HEK293 (cell line): ENCODE results near the gene IRX4.

Experiments
- CTCF ChIA-PET: fragments of 350-600 bp; formaldehyde crosslinking; extraction: SDS; loops from one replicate; lab custom pipeline; 2021; ENCODE audit warnings: antibody characterized with exemption; lab: Yijun Ruan, JAX
- POLR2A ChIA-PET: fragments of 300-600 bp; formaldehyde crosslinking; extraction: SDS; loops from one replicate; lab custom pipeline; 2020; ENCODE audit warnings: antibody characterized with exemption, inconsistent platforms; lab: Yijun Ruan, JAX
- H3K27ac ChIP-seq: fragments of 200-500 bp; sonication (Bioruptor generic); 2 replicates; pipeline ENCODE4 v1.5.1; 2014; ENCODE audit warnings: low read depth, low read length, control low read depth, inconsistent platforms; ENCODE audit errors: extremely low read depth
- H3K36me3 ChIP-seq, 2 experiments: fragments of 200-500 bp in 1 of 2; sonication (Bioruptor generic) in 1 of 2; 1 replicate in 1 of 2; 2 replicates in 1 of 2; pipeline ENCODE4 v1.5.1; 2014 to 2017; ENCODE audit warnings: inconsistent platforms in 2 of 2, low read length in 2 of 2; ENCODE audit not compliant: control insufficient read depth in 2 of 2, insufficient read depth in 1 of 2
- H3K4me1 ChIP-seq: fragments of 200-500 bp; sonication (Bioruptor generic); 2 replicates; pipeline ENCODE4 v1.5.1; 2014; ENCODE audit warnings: mild to moderate bottlenecking, low read length, inconsistent platforms; ENCODE audit not compliant: control insufficient read depth, insufficient read depth
- H3K4me3 ChIP-seq: 2 replicates; pipeline ENCODE4 v1.5.1; 2011; ENCODE audit warnings: low read depth, mild to moderate bottlenecking, control low read depth, low read length, moderate library complexity
- H3K9me3 ChIP-seq: fragments of 200-500 bp; sonication (Bioruptor generic); 2 replicates; pipeline ENCODE4 v1.5.1; 2014; ENCODE audit warnings: low read depth, low read length, inconsistent platforms; ENCODE audit not compliant: control insufficient read depth, insufficient read depth
- FEZF1 ChIP-seq: fragments of 450-650 bp; formaldehyde crosslinking; IDR thresholded peaks from 2 replicates; pipeline ENCODE4 v1.5.1; 2016; ENCODE audit warnings: missing biosample characterization, missing genetic modification characterization
- KLF8 ChIP-seq: fragments of 450-650 bp; formaldehyde crosslinking; IDR thresholded peaks from 2 replicates; pipeline ENCODE4 v1.5.1; 2016; ENCODE audit warnings: missing biosample characterization, missing genetic modification characterization
- KLF9 ChIP-seq: fragments of 450-650 bp; formaldehyde crosslinking; IDR thresholded peaks from 2 replicates; pipeline ENCODE4 v1.5.1; 2016; ENCODE audit warnings: missing biosample characterization, missing genetic modification characterization, low read depth
- RBAK ChIP-seq: fragments of 450-650 bp; formaldehyde crosslinking; IDR thresholded peaks from 2 replicates; pipeline ENCODE4 v1.5.1; 2016; ENCODE audit warnings: missing biosample characterization, missing genetic modification characterization
- SP3 ChIP-seq: fragments of 450-650 bp; formaldehyde crosslinking; IDR thresholded peaks from 2 replicates; pipeline ENCODE4 v1.5.1; 2016; ENCODE audit warnings: missing biosample characterization, missing genetic modification characterization
- ZIC2 ChIP-seq: fragments of 450-650 bp; formaldehyde crosslinking; IDR thresholded peaks from 2 replicates; pipeline ENCODE4 v1.5.1; 2016; ENCODE audit warnings: missing biosample characterization, missing genetic modification characterization
- ZNF37A ChIP-seq: fragments of 450-650 bp; IDR thresholded peaks from 2 replicates; pipeline ENCODE4 v1.5.1; 2018; ENCODE audit warnings: missing biosample characterization, missing genetic modification characterization
- ZNF398 ChIP-seq: fragments of 450-650 bp; formaldehyde crosslinking; IDR thresholded peaks from 2 replicates; pipeline ENCODE4 v1.5.1; 2017; ENCODE audit warnings: missing biosample characterization, missing genetic modification characterization
- ZNF518A ChIP-seq: fragments of 450-650 bp; formaldehyde crosslinking; conservative IDR thresholded peaks from 2 replicates; pipeline ENCODE4 v1.5.1; 2016; ENCODE audit warnings: low read depth, missing biosample characterization, missing genetic modification characterization
- ZNF692 ChIP-seq: fragments of 450-650 bp; formaldehyde crosslinking; IDR thresholded peaks from 2 replicates; pipeline ENCODE4 v1.5.1; 2016; ENCODE audit warnings: missing biosample characterization, missing genetic modification characterization
- ZNF777 ChIP-seq: fragments of 450-650 bp; formaldehyde crosslinking; IDR thresholded peaks from 2 replicates; pipeline ENCODE4 v1.5.1; 2017; ENCODE audit warnings: missing biosample characterization, missing genetic modification characterization, borderline replicate concordance

Gene IRX4

DNA sequence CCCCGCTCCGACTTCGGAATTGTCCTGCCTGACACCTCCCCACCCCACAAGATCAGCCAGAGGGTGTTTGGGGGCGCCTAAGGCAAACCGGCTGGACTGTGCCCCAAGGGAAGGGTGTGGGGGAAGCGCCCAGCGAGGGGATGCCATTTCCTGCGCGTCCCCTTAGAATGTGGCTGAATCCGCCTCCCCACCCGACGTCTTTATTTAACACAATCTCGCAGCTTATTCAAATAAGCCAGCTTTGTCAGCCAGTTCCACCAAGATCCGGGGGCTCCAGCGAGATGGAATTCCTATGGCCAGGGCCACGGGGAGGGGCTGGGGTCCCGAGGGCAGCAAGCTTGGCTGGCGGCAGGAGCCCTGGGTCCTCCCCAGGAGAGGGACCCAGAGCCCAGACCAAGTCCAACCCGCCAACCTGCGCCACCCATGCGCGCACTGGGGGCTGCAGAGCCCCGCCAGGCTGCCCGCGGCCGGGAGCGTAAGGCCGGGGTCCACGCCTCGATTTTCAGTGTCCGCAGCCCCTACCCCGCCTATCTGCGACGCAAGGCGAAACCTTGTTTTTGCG is 7.4 kb downstream of the IRX4 start (continued):
- TF ChIP-seq ZNF518A (tag by site-specific recombination): no peak
- TF ChIP-seq KLF8 (tag by site-specific recombination): no peak
- no peak for TF ChIP-seq RBAK (tag by site-specific recombination)

DNA sequence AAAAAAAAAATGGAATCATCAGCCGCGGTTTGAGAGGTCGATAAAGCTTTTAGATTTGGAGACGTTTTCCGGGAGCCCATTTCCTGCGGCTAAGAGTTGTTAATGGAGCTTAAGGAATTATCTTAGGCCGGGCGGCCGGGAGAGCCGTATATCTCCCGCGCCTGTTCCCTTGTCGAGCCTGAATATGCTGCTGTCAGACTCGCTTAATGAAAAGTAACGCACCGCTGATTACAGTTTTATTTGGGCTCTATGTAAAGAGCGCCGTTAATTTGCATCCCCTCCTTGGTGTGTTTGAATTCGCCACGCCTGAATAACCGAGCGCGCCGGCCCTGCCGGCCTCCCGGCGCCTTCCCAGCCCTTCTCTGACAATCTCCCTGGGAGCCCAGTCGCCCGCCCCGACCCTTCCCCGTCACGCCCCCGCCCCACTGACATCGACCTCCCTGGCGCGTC is 7.9 kb downstream of the IRX4 start:
- ChIA-PET CTCF (no interaction called here), POLR2A (no interaction called here)
- no peak for TF ChIP-seq FEZF1 (tag by site-specific recombination)
- no peak for TF ChIP-seq SP3 (tag by site-specific recombination)
- TF ChIP-seq ZNF777 (tag by site-specific recombination): no peak
- no peak for TF ChIP-seq KLF9 (tag by site-specific recombination)
- no peak for TF ChIP-seq ZNF692 (tag by site-specific recombination)
- no peak for TF ChIP-seq ZIC2 (tag by site-specific recombination)
- Histone ChIP-seq H3K4me3 (no peak overlapping the region), H3K9me3 (no peaks in the 10 kb centered on the region; the same call in 1 of the 2 replicates), H3K27ac (no peak overlapping the region), H3K4me1 (no peaks in the 10 kb centered on the region), H3K36me3 (peaks cover 0 to 16% of the 10 kb centered on the region in 2 experiments; a peak in 1 of 3 replicates)

- no peaks in the 10 kb centered on the region; the same call in 1 of the 2 replicates for H3K9me3 ChIP-seq
- POLR2A ChIA-PET: no interaction called here
- peaks cover 0 to 12% of the 10 kb centered on the region in 2 experiments; a peak in 1 of 3 replicates for H3K36me3 ChIP-seq
- TF ChIP-seq ZNF398 (tag by site-specific recombination): 0 out of 2 replicates have a peak, but pooled peaks have one; percentile 24
- TF ChIP-seq ZNF37A (tag by site-specific recombination): no peak
- CTCF ChIA-PET: no interaction called here
- H3K4me1 ChIP-seq: no peaks in the 10 kb centered on the region
- no peak overlapping the region for H3K4me3 ChIP-seq
- no peak overlapping the region for H3K27ac ChIP-seq
Observed at GRCh38 chr5:1874348-1874747, 8.4 kb downstream of the IRX4 start.
